Muscle layer of colon (tissue), 2 donors: Measurements from ENCODE around the gene FSCN2.

Experiments used
- H3K27ac ChIP-seq: one replicate; pipeline ENCODE4 v1.7.0; 2013; ENCODE audit warnings: low read depth, mild to moderate bottlenecking, low read length, moderate library complexity
- H3K27me3 ChIP-seq, 2 donors: one replicate each; pipeline ENCODE4 v1.7.0; 2013; ENCODE audit warnings: low read length in 2 of 2, mild to moderate bottlenecking in 2 of 2; ENCODE audit not compliant: insufficient read depth in 2 of 2, control insufficient read depth in 1 of 2
- H3K36me3 ChIP-seq: one replicate; pipeline ENCODE4 v1.7.0; 2013; ENCODE audit warnings: mild to moderate bottlenecking, low read length; ENCODE audit not compliant: insufficient read depth
- H3K4me1 ChIP-seq: one replicate; pipeline ENCODE4 v1.7.0; 2013; ENCODE audit warnings: mild to moderate bottlenecking, low read length; ENCODE audit not compliant: insufficient read depth
- H3K4me3 ChIP-seq, 2 donors: one replicate each; pipeline ENCODE4 v1.7.0; 2013; ENCODE audit warnings: low read length in 2 of 2, low read depth in 1 of 2, mild to moderate bottlenecking in 1 of 2, moderate library complexity in 1 of 2
- H3K9ac ChIP-seq: one replicate; pipeline ENCODE4 v1.7.0; 2013; ENCODE audit warnings: low read length
- H3K9me3 ChIP-seq: one replicate; pipeline ENCODE4 v1.7.0; 2013; ENCODE audit warnings: mild to moderate bottlenecking, low read length
- donor health status: abdominal sarcoma.
- donor health status: Adenocarcinoma of cecum.

FSCN2 gene

DNA sequence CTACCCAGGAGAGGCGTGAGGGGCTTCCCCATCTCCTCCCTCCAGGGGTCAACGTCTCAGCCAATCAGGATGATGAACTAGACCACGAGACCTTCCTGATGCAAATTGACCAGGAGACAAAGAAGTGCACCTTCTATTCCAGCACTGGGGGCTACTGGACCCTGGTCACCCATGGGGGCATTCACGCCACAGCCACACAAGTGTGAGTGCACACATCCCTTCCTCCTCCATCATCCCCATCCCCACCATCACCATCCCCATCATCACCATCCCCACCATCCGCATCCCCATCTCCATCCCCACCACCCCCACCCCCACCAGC, 6.8 kb downstream of the FSCN2 start:
- peaks cover 7 to 54% of the 10 kb centered on the region in 2 donors for H3K27me3 ChIP-seq
- no peaks in the 10 kb centered on the region for H3K4me1 ChIP-seq
- no peak overlapping the region for H3K9ac ChIP-seq
- H3K36me3 ChIP-seq, result no peaks in the 10 kb centered on the region
- H3K27ac ChIP-seq, result no peak overlapping the region
- no peaks in the 10 kb centered on the region for H3K9me3 ChIP-seq
- H3K4me3 ChIP-seq, result no peak overlapping the region

DNA sequence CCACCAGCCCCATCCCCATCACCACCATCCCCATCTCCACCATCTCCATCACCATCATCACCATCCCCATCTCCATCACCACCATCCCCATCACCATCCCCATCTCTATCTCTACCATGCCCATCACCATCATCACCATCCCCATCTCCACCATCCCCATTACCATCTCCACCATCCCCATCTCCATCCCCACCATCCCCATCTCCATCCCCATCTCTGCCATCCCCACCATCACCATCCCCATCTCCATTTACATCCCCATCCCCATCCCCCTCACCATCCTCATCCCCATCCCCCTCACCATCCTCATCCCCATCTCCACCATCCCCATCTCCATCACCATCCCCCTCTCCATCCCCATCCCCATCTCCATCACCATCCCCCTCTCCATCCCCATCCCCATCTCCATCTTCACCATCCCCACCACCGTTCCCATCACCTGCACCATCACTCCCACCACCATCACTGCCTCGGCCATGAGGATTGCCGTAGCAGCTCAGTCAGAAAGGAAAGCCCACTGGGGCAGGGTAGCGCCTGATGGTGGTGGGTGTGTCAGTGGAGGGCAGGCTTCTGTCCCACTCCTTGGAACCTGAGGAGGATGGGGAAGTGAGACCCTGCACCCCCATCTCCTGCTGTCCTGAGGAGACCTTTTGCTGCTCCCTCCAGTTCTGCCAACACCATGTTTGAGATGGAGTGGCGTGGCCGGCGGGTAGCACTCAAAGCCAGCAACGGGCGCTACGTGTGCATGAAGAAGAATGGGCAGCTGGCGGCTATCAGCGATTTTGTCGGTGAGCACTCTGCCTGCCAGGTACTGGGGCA, 7.5 kb downstream of the FSCN2 start:
- H3K27ac ChIP-seq, result no peak overlapping the region
- no peak overlapping the region for H3K4me3 ChIP-seq
- no peaks in the 10 kb centered on the region for H3K4me1 ChIP-seq
- H3K27me3 ChIP-seq, result peaks cover 7 to 51% of the 10 kb centered on the region in 2 donors
- H3K36me3 ChIP-seq, result no peaks in the 10 kb centered on the region
- no peaks in the 10 kb centered on the region for H3K9me3 ChIP-seq
- H3K9ac ChIP-seq, result no peak overlapping the region

DNA sequence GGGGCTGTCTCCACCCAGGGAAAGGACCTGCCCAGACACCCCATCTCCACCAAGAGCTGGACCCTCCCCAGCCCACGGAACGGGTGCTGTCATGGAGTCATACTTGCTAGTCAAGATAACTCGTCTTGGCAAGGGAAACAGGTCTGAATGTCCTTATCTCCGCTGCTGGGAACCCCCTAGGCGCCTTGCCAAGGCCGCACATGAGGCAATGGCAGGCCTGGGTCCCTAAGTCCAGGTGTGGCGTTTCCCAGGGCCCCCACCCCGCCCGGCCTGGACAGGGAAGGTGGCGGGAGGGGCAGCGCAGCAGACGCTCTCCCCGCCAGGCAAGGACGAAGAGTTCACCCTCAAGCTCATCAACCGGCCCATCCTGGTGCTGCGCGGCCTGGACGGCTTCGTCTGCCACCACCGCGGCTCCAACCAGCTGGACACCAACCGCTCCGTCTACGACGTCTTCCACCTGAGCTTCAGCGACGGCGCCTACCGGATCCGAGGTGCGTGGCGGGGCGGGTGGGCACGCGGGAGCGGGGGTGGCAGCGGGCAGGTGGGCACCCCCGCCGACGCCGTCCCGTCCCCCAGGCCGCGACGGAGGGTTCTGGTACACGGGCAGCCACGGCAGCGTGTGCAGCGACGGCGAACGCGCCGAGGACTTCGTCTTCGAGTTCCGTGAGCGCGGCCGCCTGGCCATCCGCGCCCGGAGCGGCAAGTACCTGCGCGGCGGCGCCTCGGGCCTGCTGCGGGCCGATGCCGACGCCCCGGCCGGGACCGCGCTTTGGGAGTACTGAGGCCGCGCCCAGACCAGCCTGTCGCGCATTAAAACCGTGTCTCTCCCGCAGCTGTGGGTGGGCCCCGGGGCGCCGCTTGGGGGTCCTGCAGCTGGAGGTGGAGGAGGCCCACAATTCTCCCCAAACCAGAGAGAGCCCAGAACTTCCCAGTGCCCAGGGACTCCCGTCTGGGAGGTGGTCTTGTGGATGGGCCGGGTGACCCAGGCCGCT, 8.4 kb downstream of the FSCN2 start:
- Histone ChIP-seq H3K36me3 (no peaks in the 10 kb centered on the region), H3K27ac (no peak overlapping the region), H3K4me3 (no peak overlapping the region), H3K9me3 (no peaks in the 10 kb centered on the region), H3K4me1 (no peaks in the 10 kb centered on the region), H3K9ac (no peak overlapping the region), H3K27me3 (peaks cover 7 to 51% of the 10 kb centered on the region in 2 donors)

DNA sequence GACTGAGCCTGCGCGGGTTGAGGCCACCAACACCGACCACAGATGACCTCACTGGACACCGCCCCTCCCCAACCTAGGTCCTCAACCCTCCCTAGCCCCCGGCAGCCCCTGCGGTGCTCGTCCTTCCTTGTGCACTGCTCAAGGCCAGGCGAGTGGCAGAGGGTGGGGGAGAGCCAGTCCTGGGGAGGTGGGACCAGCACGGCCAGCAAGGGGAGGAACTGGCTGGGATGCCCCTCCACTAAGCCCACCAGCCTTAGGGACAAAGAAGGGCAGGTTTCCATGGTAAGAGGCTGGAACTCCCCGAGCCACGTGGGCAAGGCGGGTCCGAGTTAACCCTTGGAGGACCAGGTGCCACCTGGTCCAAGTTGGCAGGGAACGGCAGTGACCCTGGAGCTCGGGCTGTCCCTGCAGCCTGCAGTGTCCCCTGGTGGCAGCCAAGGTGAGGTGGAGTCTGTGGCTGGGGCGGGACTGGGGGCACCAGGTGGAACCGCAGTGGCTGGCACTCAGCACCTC, 9.2 kb downstream of the FSCN2 start:
- no peak overlapping the region for H3K27ac ChIP-seq
- no peaks in the 10 kb centered on the region for H3K36me3 ChIP-seq
- peaks cover 7 to 51% of the 10 kb centered on the region in 2 donors for H3K27me3 ChIP-seq
- no peak overlapping the region for H3K9ac ChIP-seq
- no peaks in the 10 kb centered on the region for H3K4me1 ChIP-seq
- H3K9me3 ChIP-seq, result no peaks in the 10 kb centered on the region
- no peak overlapping the region for H3K4me3 ChIP-seq

DNA sequence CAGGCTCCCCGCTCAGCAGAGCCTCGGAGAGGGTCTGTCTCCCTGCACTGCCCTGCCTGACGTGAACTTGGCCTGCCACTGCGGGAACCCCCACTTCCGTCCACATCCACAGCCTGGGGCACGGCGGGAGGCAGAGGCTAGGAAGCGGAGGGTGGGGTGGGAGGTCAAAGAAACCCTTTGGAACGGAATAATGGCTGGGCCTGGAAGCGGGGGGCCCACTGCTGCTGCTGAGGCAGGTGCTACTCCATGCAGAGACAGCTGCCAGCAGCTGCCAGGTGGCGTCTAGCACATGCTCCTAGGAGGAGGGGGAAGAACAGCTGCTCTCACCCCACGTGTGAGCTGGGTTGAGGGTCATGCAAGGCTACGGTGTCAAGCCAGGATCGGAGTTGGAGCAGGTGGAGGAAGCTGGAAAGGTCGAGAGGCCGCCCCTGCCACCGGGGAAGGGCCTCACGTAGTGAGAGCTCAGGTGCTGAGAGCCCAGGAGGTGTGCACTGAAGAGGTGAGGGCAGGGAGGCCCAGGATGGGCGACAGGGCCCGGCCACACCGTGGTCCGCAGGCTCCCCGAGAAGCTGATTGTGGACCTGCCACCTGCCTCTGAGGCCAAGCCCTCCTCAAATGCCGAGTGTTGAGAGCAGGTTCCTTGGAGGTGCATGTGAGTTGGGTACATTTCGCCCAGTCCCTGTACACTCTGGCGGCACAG, 9.8 kb downstream of the FSCN2 start:
- H3K9ac ChIP-seq, result no peak overlapping the region
- peaks cover 7 to 49% of the 10 kb centered on the region in 2 donors for H3K27me3 ChIP-seq
- no peak overlapping the region for H3K27ac ChIP-seq

DNA sequence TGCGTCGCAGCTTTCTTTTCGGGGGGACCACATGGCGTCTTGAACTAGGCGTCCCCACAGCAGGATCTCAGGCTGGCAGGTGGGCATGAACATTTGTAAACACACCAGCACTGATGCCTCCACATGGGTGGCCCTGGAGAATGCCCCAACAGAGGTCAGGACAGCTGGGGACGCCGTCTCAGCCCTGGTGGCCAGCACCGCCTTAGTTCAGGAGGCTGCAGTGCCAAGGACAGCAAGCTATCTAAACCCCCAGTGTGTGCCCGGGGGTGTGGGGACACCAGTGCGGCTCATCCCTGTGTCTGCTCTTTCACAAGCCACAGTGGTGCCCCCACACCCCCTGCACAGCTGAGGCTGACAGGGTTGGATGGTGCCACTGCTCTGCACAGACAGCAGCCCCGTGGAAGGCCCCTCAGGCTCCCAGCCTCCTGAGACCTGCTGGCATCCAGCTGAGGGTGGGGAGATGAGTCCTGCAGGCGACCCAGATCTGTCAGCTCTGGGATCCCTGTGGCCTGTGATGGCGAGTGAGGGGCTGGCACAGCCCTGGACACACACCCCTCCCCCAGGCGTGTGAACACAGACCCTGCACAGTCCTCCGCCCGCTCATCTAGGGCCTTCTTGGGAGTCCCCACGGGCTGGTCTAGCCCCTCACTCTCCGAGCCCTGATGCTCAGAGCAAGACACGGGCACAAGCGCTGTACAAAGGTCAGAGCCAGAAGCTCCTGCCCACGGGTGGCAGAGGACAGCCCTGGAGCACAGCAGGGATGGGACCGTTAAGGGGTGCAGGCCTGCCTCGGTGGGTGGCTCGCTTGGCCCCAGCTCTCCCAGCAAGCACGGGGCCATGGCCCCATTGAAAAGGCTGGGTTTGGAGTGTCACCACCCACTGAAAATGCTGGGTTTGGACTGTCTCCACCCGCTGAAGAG, 10.7 kb downstream of the FSCN2 start:
- Histone ChIP-seq H3K27ac (no peak overlapping the region), H3K36me3 (peaks cover 13% of the 10 kb centered on the region), H3K4me1 (no peaks in the 10 kb centered on the region), H3K9me3 (no peaks in the 10 kb centered on the region), H3K4me3 (no peak overlapping the region), H3K9ac (no peak overlapping the region), H3K27me3 (peaks cover 7 to 40% of the 10 kb centered on the region in 2 donors)

More for the DNA sequence above, 9.8 kb downstream of the FSCN2 start:
- Histone ChIP-seq H3K36me3 (peaks cover 5% of the 10 kb centered on the region), H3K4me1 (no peaks in the 10 kb centered on the region), H3K9me3 (no peaks in the 10 kb centered on the region), H3K4me3 (no peak overlapping the region)

DNA sequence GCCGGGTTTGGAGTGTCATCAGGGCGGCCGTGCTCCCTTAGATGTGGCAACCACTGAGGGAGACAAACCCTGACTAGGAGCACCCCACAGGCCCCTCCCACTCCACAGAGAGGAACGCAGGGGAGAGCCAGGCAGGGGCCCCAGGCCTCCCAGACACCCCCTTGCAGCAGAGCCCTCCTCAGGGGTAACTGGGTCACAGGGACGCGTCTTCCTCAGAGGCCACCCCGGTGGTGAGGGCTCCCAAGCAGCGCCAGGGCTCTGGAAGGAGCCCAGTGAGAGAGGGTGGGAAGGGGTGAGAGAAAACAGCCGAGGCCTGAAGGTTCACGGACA, 11.4 kb downstream of the FSCN2 start:
- H3K4me1 ChIP-seq, result no peaks in the 10 kb centered on the region
- no peak overlapping the region for H3K9ac ChIP-seq
- H3K27ac ChIP-seq, result no peak overlapping the region
- H3K27me3 ChIP-seq, result peaks cover 7 to 34% of the 10 kb centered on the region in 2 donors
- no peaks in the 10 kb centered on the region for H3K9me3 ChIP-seq
- peaks cover 19% of the 10 kb centered on the region for H3K36me3 ChIP-seq
- H3K4me3 ChIP-seq, result no peak overlapping the region

DNA sequence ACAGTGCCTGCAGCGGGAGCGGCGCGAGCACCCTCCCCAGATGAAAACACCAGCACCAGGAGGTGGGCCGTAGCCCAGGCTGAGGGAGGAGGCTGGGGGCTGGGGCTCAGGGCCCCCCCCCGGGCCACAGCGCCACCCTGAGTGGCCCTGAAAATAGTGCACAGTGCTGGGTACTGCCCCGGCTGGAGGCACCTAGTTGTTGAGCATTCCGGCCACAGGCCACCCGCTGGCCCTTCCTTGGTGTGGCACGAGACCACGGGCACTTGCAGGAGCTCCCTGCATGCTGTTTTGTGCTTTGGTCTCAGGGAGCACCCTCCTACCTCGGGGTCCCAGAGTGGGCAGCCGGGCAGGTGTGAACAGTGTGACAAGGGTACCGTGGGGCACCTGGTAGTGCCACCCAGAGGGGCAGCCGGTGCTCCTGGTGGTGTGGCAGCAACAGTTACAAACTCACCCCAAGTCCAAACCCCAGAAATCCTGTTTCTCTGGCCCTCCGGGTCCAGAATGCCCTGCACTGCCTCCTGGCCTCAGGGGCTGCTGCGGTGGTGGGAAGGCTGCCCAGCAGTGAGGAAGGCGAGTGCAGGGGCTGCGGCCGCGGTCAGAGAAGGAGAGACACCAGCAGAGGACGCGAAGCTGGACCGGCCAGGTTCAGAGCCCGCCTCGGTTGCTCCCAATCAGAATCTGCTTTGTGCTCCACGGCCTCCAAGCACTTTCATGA, 11.9 kb downstream of the FSCN2 start:
- Histone ChIP-seq H3K27me3 (peaks cover 7 to 29% of the 10 kb centered on the region in 2 donors), H3K4me1 (no peaks in the 10 kb centered on the region), H3K36me3 (peaks cover 21% of the 10 kb centered on the region)

DNA sequence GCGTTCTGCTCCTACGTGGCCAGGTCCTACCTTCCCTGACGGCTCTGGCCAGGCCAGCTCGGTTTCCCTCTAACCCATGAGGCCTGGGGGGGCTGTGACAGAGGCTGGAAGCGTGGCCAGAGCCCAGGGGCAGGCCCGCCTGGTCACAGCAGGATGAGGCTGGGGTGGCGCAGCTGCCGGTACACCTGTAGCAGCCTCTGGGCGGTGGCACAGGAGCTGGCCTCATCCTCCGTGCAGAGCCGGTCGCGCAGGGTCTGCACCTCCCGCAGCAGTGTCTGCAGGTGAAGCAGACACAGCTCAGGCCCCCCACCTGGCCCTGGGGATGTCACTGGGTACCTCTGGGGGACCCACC, 12.5 kb downstream of the FSCN2 start:
- Histone ChIP-seq H3K4me1 (no peaks in the 10 kb centered on the region), H3K36me3 (peaks cover 21% of the 10 kb centered on the region), H3K9me3 (no peaks in the 10 kb centered on the region), H3K9ac (no peak overlapping the region), H3K27ac (no peak overlapping the region), H3K27me3 (peaks cover 7 to 27% of the 10 kb centered on the region in 2 donors), H3K4me3 (no peak overlapping the region)

More for the DNA sequence above, 11.9 kb downstream of the FSCN2 start:
- Histone ChIP-seq H3K9ac (no peak overlapping the region), H3K27ac (no peak overlapping the region), H3K4me3 (no peak overlapping the region), H3K9me3 (no peaks in the 10 kb centered on the region)

DNA sequence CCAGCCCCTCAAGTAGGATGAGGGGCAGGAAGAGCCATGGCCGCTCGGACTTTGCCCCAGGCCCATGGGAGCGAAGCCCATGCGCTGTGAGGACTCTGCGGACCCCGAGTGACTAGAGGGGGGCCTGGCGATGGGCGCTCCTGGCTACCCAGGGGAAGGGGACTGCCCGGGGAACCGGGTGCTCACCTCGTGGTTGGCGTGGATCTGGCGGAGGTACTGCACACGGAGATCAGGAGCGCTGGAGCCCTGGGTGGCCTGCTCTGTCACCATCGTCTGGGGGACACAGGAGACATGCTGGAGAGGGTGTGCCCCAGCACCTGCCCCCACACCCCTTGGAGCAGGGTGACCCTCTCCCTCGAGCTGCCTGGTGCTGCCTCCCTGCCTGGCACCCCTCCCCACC, 12.9 kb downstream of the FSCN2 start:
- peaks cover 4 to 22% of the 10 kb centered on the region in 2 donors for H3K27me3 ChIP-seq
- H3K9me3 ChIP-seq, result no peaks in the 10 kb centered on the region
- no peak overlapping the region for H3K27ac ChIP-seq
- H3K4me3 ChIP-seq, result no peak overlapping the region
- H3K4me1 ChIP-seq, result no peaks in the 10 kb centered on the region
- no peak overlapping the region for H3K9ac ChIP-seq
- peaks cover 25% of the 10 kb centered on the region for H3K36me3 ChIP-seq
